ENCODE data around the gene RBCK1.
"Not testable (repeated sequence)": the region's sequence is repeated elsewhere in the genome, so short reads cannot be mapped to it uniquely, and the experiment has no call there.

- not testable (repeated sequence) for TF ChIP-seq TBL1XR1 (IDR thresholded peaks at IDR 0.05; ENCODE audit: low read length in 2 of 2); CHD4 (IDR thresholded peaks at IDR 0.05; ENCODE audit: insufficient read depth, insufficient replicate concordance, low read depth, low read length, poor library complexity, severe bottlenecking); ZNF24 (IDR thresholded peaks at IDR 0.05); SNAPC5 (CRISPR knock-in tag; IDR thresholded peaks at IDR 0.05); RFX1 (IDR thresholded peaks at IDR 0.05); MAX (CRISPR knock-in tag; IDR thresholded peaks at IDR 0.05); MCM7 (IDR thresholded peaks at IDR 0.05); CTCF (IDR thresholded peaks at IDR 0.05 in 2 of 3, conservative IDR thresholded peaks at IDR 0.05 in 1 of 3; ENCODE audit: insufficient read depth in 2 of 3, low read depth in 1 of 3, low read length in 3 of 3); SMC3 (conservative IDR thresholded peaks at IDR 0.05; ENCODE audit: insufficient read depth, low read depth, low read length); USF2 (CRISPR knock-in tag; IDR thresholded peaks at IDR 0.05); SAFB2 (IDR thresholded peaks at IDR 0.05; ENCODE audit: borderline replicate concordance, low read depth, low read length, severe bottlenecking); CBX8 (IDR thresholded peaks at IDR 0.05; ENCODE audit: borderline replicate concordance, extremely low read depth, low read depth, low read length, poor library complexity, severe bottlenecking); NCOA2 (IDR thresholded peaks at IDR 0.05; ENCODE audit: partially characterized antibody in 2 of 2); ZNF133 (CRISPR knock-in tag; IDR thresholded peaks at IDR 0.05)
Observed at GRCh38 chr20:393296-393695, 14.8 kb upstream of the RBCK1 start.
